Activated CD8-positive, alpha-beta T cell treated with anti-CD3 and anti-CD28 coated beads for 36 hours (primary cell): Measurements from ENCODE around the gene CMIP. TPM values are rescaled to one million over a fixed set of nuclear protein-coding genes. Genes with fewer than 3 reads are reported as not detected.

ENCODE experiments used
- ATAC-seq: fragments of 200-7000 bp; cut with Tn5 transposase; one replicate; pipeline ENCODE4 v1.10.0; 2021; ENCODE audit warnings: mild to moderate bottlenecking, moderate library complexity
- CTCF ChIA-PET: fragments of 350-600 bp; sonication (Branson Sonifier 250); formaldehyde crosslinking; loops from one replicate; lab custom pipeline; 2021; ENCODE audit warnings: antibody characterized with exemption; lab: Charles Lee
- POLR2A ChIA-PET: fragments of 350-600 bp; sonication (Branson Sonifier 250); formaldehyde crosslinking; loops from one replicate; lab custom pipeline; 2021; ENCODE audit warnings: antibody characterized with exemption; lab: Charles Lee
- DNase-seq: peaks from one replicate; pipeline ENCODE4 v3.0.0-alpha.2; 2020
- H3K27ac Mint-ChIP-seq: one replicate; pipeline ENCODE4 v1.8.0; 2021; ENCODE audit warnings: mild to moderate bottlenecking, mixed read lengths
- H3K27me3 Mint-ChIP-seq: one replicate; pipeline ENCODE4 v1.8.0; 2021; ENCODE audit warnings: mixed read lengths
- H3K36me3 Mint-ChIP-seq: one replicate; pipeline ENCODE4 v1.8.0; 2021; ENCODE audit warnings: low read depth, mixed read lengths
- H3K4me1 Mint-ChIP-seq: one replicate; pipeline ENCODE4 v1.8.0; 2021; ENCODE audit warnings: low read depth, mixed read lengths
- H3K4me3 Mint-ChIP-seq: one replicate; pipeline ENCODE4 v1.8.0; 2021; ENCODE audit warnings: mild to moderate bottlenecking, moderate library complexity, mixed read lengths
- H3K9me3 Mint-ChIP-seq: one replicate; pipeline ENCODE4 v1.8.0; 2021; ENCODE audit warnings: mixed read lengths
- CTCF ChIP-seq: fragments of 200-600 bp; IDR thresholded peaks from one replicate; pipeline ENCODE4 v1.8.0; 2022; ENCODE audit warnings: antibody characterized with exemption, mild to moderate bottlenecking
- intact Hi-C: fragments of 100-400 bp; cut with micrococcal nuclease; formaldehyde crosslinking; loops from one replicate; pipeline ENCODE4 v1.10.0; 2022
- total RNA-seq, 2 experiments: library from RNA; stranded (reverse); gene quantifications; one replicate each; pipeline ENCODE4 v1.2.3, GENCODE V29; 2021

The CMIP gene
- total RNA-seq, 2 experiments from 2014 or later = 37.6 to 38.5 TPM

DNA sequence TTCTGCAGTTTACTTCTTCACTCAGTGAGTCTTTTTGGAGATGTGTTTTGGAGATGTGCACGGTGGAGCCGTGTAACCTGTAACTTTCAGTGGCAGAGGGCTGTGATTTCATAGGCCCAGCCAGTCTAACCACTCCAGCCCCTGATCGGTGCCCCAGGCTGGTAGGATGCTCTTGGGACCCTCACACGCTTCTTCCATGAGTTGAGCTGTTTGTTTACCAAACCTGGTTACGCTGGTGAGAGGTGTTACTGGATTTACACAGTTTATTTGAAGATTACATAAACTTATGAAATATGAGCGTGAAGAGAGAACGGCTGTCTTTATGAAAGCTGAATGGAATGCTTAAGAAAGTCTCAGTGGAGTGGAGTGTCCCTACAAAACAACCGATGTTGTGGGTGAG lies 96.7 kb downstream of the CMIP start:
- no peak for ATAC-seq
- H3K4me3 Mint-ChIP-seq = no peak overlapping the region
- H3K27ac Mint-ChIP-seq = no peak overlapping the region
- H3K36me3 Mint-ChIP-seq = no peaks in the 10 kb centered on the region
- ChIA-PET POLR2A (no interaction called here), CTCF (no interaction called here)
- no peaks in the 10 kb centered on the region for H3K9me3 Mint-ChIP-seq
- peaks cover 32% of the 10 kb centered on the region for H3K4me1 Mint-ChIP-seq
- no peaks in the 10 kb centered on the region for H3K27me3 Mint-ChIP-seq
- TF ChIP-seq CTCF = no peak
- intact Hi-C loops = no loop called here
- no peak for DNase-seq

DNA sequence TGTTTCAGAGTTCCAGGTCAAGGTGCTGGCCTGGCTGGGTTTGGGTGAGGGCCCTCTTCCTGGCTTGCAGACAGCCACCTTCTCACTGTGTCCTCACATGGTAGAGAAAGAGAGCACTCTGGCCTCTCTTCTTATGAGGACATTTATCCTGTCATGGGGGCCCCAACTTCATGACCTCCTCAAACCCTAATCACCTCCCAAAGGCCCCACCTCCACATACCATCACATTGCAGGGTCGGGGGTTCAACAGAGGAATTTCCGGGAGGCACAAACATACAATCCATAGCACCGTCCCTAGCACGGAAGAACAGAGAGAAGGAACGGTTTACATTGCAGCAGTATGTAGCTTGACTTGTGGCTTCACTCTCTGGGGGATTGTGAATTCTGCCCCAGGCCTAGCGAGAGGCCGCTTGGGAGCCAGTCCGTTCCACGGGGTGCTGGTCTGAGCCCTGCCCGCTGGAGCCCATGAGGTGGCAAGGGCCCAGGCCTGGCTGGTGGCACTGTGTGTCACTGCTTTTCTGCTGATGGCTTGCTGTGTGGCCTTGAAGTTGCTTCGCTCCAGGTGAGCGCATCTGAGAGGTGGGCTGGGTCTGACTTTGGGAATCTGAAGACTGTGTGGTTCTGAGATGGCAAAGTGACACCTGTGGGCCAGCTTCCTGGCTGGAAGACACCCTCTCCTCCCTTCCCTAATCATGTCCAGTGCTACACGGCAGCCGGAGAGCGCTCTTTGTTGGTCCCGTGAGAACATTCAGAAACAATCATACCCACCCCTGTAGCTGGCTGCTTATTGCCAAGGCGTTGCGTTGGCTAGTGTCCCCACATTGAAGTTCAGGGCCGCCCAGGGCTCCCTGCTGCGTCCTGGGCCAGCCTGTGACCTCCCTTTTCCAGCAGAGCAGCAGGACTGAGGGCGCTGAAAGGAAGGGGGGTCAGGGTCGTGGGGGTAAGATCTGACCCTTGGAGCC lies 98.3 kb downstream of the CMIP start:
- Mint-ChIP-seq H3K4me1 (peaks cover 35% of the 10 kb centered on the region), H3K9me3 (no peaks in the 10 kb centered on the region), H3K27ac (no peak overlapping the region), H3K36me3 (no peaks in the 10 kb centered on the region), H3K27me3 (no peaks in the 10 kb centered on the region), H3K4me3 (no peak overlapping the region)
- intact Hi-C loops = no loop called here
- ChIA-PET CTCF (interaction anchor here (1.2 kb wide), 1 partner anchor 16 kb away, joined by 3 read pairs; no protein-coding TSS in a partner anchor), POLR2A (no interaction called here)
- DNase-seq (no peak), ATAC-seq (no peak)
- TF ChIP-seq CTCF = no peak

- H3K27ac Mint-ChIP-seq = no peak overlapping the region
Measured at GRCh38 chr16:81543571-81543970, 99.0 kb downstream of the CMIP start.

GRCh38 chr16:81544261-81544660 lies 99.7 kb downstream of the CMIP start:
- H3K27ac Mint-ChIP-seq = no peak overlapping the region
- TF ChIP-seq CTCF = no peak
- DNase-seq (no peak), ATAC-seq (peak; percentile 27)
- intact Hi-C loops = no loop called here
- H3K36me3 Mint-ChIP-seq = no peaks in the 10 kb centered on the region
- CTCF ChIA-PET = interaction anchor here (0.8 to 1.2 kb wide), 2 partner anchors 17 to 23 kb away, joined by 3 to 4 read pairs; no protein-coding TSS in a partner anchor
- H3K9me3 Mint-ChIP-seq = no peaks in the 10 kb centered on the region
- POLR2A ChIA-PET = no interaction called here
- H3K4me1 Mint-ChIP-seq = peaks cover 32% of the 10 kb centered on the region
- H3K27me3 Mint-ChIP-seq = no peaks in the 10 kb centered on the region
- no peak overlapping the region for H3K4me3 Mint-ChIP-seq

More at GRCh38 chr16:81543571-81543970, 99.0 kb downstream of the CMIP start:
- DNase-seq = no peak
- CTCF ChIA-PET = interaction anchor here (0.8 to 1.2 kb wide), 2 partner anchors 16 to 22 kb away, joined by 3 to 4 read pairs; no protein-coding TSS in a partner anchor
- Mint-ChIP-seq H3K36me3 (no peaks in the 10 kb centered on the region), H3K4me3 (no peak overlapping the region), H3K27me3 (no peaks in the 10 kb centered on the region), H3K4me1 (peaks cover 33% of the 10 kb centered on the region), H3K9me3 (no peaks in the 10 kb centered on the region)
- no peak for TF ChIP-seq CTCF
- POLR2A ChIA-PET = no interaction called here
- no peak for ATAC-seq
- intact Hi-C loops = no loop called here

- Mint-ChIP-seq H3K4me1 (peaks cover 32% of the 10 kb centered on the region), H3K27ac (no peak overlapping the region), H3K36me3 (no peaks in the 10 kb centered on the region), H3K27me3 (no peaks in the 10 kb centered on the region), H3K4me3 (no peak overlapping the region), H3K9me3 (no peaks in the 10 kb centered on the region)
- POLR2A ChIA-PET = no interaction called here
- CTCF ChIA-PET = no interaction called here
- no peak for ATAC-seq
- no peak for TF ChIP-seq CTCF
- DNase-seq = no peak
- intact Hi-C loops = no loop called here
Measured at GRCh38 chr16:81544700-81545271, 100.2 kb downstream of the CMIP start.
